NOMO-1 treated with dmso at 0.1 percent for 144 hours (cell line): Measurements from ENCODE around the gene CD46.
"Not testable (repeated sequence)": the region's sequence is repeated elsewhere in the genome, so short reads cannot be mapped to it uniquely, and the experiment has no call there.

Source experiments
- DNase-seq: peaks from one replicate; lab custom pipeline; 2025; ENCODE audit not compliant: unreplicated experiment; lab: John Stamatoyannopoulos, UW

The CD46 gene

DNA sequence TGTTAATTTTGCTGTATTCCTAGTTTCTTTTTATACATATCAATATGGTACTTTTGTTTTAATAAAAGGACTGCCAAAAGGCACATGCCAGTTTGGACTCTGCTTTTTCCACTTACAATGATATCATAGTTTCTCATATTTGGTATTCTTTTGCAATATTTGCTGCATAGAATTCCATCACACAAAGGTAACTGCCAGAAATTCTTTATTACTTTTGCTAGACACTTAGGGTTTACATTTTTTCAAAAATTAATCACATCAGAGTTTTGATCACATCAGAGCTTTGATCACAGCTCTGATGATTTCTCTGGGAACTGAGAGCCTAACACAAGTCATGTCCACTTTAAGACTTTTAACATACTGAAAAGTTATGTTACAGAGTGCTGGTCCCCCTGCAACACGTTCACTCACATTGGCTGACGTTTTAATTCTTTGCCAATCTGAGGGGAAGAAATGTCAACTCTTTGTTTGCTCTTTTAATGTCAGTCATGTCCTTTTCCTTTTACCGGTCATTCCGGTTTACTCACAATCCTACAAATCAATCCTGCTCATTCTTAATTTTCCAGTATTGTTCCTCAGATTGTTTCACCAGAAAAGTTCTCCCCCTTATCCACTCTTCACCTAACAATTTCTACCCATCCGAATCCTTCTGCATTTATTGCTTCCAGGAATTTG is 1.1 kb upstream of the CD46 start:
- no peak for DNase-seq

DNA sequence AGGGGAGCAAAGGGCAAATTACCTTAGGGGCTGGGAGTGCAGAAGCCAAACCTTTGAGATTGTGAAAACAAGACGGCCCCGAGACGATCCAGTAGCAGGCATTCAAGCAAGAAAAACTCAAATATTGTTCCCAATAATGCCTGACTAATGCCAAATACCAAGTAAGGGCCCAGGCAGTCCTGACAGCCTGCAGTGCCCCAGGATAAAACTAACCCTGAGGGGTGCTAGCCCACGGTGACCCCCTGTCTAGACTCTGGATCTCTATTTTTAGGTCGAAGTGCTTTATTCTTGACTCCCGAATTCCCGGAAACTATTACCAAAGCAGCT is 428 bp upstream of the CD46 start:
- DNase-seq: not testable (repeated sequence)

DNA sequence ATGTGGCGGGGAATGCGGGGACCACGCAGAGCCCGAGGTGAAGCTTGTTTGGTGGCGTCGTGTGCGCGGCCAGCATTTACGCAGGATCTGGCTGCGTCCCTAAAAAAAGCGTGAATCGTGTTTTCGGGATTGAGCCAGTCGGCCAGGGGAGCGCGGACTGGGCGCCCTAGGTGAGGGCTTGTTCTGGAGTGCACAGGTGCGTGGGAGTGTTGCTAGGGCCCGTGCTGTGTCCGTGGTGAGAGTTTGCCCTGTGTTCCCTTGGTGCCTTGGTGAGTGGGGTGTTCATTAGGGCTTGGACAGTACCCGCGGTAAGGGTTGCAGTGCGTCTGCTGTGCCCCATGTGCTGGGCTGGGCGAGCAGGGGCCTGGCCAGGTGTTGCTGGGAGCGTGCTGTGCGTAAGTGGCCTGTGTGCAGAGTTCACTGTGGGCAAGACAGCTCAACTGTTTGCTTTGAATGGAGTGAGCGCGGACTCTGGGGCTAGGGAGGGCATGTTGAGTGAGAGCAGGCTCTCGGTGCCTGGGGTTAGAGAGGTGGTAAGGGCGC is 673 bp downstream of the CD46 start:
- peak; percentile 4 for DNase-seq

DNA sequence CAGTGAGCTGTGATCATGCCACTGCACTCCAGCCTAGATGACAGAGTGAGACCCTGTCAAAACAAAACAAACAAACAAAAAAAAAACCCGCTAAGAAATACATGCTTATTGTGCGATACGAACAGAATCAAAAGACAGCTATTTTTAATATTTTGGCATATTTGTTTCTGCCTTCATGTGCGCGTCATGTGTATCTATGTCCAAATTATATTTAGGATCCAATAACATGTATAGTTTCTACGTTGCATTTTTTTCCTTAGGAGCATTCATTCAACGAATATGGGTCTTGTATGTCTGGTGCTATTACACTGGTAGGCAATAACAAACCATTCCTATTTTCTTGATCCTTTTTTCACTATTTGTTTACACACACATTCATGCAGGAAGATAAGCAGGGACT is 1.8 kb downstream of the CD46 start:
- no peak for DNase-seq

DNA sequence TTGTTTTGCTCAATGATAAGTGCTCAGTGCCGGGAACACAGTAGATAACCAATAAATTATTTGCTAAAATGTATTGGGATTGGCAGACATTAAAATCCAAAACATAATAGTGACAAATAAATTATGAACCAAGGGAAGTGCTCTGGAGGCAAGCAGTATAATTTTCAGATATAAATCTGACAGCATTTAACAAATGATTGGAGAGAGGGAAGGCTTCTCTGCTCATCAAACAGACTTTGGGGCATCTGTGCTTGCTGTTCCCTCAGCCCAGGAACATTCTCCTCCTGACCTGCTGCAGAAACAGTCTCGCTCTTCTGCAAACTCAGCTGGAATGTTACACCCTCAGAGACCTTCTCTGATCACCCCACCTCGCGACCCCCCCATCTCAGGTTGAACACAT is 2.2 kb downstream of the CD46 start:
- DNase-seq: no peak

DNA sequence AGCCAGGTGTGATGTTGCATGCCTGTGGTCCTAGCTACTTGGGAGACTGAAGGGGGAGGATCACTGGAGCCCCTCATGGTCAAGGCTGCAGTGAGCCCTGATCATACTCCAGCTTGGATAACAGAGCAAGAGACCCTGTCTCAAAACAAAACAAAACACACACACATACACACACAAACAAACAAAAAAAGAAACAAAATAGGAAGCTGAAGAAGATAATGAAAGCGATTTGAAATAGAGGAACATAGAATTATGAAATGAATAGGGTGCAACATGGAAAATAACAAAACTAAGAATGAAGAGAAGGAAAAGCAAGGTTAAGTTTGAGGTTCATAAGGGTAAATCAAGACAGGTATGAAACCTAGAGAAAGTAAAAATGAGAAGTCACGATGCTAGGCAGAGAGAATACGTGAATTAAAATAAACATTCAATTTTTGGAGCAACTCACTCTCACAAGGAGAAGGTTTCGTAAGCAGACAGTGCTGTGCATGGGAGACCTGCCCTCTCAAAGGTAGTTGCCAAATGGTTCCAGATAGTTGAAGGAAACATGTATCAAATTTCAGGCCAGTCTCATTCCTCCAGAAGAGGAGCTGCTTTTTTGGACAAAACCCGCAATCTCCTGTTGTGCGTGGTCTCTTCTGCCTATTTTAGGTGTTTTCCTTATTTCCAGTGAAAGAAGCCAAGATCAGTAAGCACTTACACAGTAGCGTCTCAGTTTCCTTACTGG is 3.3 kb downstream of the CD46 start:
- peak; percentile 23 for DNase-seq

DNA sequence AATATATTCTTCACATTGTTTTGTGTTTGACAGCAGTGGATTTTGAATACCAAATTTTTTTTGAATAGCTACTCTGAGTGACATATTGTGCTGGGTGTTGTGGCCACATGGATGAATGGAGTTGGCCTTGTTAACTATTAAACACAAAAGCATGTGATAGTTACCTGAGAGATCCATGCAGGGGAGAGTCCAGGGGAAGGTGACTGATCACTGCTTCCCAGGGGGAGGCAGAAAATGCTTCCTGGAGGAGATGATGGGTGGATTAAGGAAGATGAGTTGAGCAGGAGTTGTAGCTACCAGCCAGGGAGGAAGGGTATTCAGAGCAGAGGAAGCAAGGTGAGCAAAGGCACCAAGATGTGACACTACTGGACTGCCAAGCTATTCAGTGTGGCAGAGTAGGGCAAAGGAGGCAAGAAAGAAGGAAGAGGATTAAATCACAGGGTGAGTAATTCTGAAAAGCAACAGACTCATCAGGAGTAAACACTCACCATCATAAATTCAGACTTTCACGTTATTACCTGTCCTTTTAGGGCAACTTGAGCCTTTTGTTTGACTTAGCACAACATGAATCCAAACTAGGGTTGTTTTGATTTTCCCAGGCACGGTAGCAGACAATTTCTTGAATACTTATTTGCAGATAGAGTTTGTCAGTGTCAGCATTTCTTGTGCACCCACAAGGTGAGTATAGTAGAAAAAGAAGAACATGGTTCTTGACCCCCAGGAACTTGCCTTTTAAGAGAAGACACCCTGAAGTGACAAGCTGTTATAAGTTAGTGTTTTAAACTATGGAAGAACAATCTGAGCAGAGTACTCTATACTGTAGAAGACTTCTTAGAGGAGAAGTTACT is 4.2 kb downstream of the CD46 start:
- no peak for DNase-seq

DNA sequence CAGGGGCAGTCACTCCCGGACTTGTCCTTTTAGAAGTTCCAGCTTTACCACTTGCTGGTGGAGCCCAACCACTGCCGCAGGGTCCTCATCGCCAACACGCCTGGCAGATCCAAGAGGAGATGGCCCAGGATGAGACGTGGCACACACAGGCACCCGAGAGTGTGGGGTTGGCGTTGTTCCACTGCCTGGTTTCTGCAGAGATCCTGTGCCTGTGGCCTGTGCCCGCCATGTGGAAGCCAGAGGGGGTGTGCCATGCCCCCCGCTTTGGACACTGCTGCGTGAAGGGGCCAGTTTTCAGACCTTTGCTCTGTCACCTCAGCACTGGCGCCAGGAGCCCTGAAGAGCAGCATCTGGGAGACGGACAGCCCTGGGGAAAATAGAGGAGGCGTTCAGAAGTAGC is 10.8 kb downstream of the CD46 start:
- DNase-seq: no peak

DNA sequence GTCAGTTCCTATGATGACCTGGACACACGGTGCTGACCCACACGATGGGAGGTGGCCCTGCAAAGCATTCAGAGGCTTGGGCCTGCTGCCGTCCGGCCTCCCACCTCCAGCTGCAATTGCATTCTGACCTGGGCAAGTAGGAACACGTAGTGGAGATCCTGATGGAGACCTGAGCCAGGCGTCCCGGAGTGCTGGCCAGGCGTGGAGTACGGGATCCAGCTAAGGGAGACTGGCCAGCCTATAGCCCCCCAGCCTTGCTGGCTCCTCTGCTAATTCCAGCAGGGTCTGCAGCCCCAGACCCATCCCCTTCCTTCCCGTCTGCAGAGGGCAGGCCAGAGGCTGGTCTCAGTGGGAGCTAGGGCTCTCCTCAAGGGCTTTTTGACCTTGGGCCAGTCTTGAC is 11.2 kb downstream of the CD46 start:
- no peak for DNase-seq

DNA sequence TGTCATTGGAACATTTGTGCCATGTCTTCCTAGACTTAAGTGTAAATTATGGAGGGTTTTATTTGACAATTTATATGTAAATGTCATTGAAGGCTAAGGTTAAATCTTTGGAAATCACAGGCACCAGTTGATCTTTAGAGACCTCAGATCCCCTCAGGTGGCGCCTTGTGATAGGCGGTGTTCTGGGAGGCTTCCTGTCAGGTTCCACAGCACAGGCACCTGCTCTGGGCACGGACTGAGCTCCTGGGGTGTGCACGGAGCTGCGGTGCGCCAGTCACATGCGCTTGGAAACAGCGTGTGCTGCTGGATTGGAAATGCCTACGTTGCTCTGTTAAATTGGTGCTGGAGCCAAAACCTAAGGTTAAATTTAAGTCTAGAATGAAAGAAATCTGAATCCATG is 12.1 kb downstream of the CD46 start:
- DNase-seq: no peak

DNA sequence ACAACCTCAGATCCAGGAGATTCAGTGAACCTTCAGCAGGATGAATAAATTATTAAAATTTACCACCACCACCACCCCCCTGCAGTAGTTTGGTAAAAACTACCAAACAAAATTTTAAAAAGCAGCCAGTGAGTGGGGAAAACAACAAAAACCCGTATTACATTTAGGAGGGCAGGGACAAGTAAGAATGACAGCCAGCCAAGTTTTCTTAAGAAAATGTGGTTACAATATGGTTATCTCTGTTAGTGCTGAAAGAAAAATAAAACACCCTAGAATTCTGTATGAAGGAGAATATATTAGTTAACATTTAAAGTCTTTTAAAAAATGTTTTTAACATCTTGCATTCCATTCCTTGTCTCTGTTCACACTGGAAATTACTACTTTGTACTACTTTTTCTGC is 14.7 kb downstream of the CD46 start:
- no peak for DNase-seq

DNA sequence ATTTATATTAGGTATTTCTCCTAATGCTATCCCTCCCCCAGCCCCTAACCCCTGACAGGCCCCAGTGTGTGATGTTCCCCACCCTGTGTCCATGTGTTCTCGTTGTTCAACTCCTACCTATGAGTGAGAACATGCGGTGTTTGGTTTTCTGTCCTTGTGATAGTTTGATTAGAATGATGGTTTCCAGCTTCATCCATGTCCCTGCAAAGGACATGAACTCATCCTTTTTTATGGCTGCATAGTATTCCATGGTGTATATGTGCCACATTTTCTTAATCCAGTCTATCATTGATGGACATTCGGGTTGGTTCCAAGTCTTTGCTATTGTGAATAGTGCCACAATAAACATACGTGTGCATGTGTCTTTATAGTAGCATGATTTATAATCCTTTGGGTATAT is 18.7 kb downstream of the CD46 start:
- not testable (repeated sequence) for DNase-seq

DNA sequence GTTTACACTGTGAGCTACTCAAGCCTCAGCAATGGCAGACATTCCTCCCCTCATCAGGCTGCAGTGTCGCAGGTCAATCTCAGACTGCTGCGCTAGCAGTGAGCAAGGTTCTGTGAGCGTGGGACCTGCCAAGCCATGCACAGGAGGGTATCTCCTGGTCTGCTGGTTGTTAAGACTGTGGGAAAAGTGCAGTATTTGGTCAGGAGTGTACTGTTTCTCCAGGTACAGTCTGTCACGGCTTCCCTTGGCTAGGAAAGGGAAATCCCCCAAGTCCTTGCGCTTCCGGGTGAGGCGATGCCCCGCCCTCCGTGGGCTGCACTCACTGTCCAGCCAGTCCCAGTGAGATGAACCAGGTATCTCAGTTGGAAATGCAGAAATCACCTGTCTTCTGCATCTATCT is 24.2 kb downstream of the CD46 start:
- DNase-seq: not testable (repeated sequence)

DNA sequence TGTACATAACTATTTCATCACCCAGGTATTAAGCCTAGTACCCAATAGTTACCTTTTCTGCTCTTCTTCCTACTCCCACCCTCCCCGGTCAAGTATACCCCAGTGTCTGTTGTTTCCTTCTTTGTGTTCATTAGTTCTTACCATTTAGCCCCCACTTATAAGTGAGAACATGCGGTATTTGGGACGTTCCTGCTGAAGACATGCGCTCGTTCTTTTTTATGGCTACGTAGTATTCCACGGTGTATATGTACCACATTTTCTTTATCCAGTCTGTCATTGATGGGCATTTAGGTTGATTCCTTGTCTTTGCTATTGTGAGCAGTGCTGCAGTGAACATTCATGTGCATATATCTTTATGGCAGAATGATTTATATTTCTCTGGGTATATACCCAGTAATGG is 25.6 kb downstream of the CD46 start:
- DNase-seq: not testable (repeated sequence)

DNA sequence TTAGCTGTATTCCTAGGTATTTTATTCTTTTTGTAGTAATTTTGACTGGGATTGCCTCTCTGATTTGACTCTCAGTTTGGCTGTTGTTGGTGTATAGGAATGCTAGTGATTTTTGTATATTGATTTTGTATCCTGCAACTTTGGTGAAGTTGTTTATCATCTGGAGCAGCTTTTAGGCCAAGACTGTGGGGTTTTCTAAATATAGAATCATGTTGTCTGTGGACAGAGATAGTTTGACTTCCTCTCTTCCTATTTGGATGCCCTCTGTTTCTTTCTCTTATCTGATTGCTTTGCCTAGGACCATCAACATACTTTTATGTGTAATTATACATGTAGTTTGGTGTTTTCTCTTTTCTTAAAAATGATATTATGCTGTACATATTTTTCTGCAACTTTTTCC is 27.2 kb downstream of the CD46 start:
- DNase-seq: no peak

DNA sequence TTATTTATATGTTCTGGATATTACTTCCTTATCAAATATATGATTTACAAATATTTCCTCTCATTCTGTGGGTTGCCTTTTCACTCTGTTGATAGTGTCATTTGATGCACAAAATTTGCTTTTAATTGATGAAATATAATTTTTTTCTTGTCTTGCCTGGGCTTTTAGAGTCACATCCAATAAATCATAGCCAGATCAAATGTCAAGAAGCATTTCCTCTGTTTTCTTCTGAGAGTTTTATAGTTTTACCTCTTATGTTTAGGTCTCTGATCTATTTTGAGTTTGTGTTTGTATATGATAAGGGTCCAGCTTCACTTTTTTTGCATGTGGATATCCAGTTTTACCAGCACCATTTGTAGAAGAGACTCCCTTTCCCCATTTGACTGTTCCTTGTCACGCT is 29.5 kb downstream of the CD46 start:
- DNase-seq: no peak

DNA sequence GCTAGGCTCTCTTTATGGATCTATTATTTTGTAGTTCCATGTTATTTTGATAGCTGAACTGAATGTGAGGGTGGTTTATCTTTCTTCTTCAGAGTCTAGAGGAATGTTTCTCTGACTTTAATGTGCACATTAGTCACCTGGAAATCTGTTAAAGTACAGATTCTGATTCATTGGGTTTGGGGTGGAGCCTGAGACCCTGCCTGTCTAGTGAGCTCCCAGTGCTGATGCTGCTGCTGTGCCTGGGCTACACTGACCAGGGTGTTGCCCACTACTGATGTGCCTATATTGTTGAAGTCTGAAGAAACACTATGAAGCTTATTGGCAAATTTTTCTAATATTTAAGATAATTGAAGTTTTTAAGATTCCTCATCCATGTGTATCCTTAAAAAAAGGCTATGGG is 35.9 kb downstream of the CD46 start:
- no peak for DNase-seq

DNA sequence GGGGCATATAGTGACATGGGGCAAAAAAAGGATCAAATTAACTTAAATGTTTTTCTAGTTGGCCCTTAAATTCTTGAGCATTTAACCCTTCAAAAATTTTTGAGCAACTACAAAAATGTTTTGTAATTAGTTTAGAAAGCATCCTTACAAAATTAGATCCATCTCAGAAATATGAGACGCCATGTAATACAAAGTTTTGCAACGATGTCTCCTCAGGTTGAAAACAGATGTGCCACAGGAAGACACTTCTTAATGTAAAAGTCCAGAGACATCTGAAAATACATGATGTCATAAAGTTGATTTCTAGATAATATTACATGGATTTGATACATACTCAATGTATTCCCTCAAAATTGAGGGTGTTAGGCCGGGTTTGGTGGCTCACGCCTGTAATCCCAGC is 37.5 kb downstream of the CD46 start:
- DNase-seq: no peak

DNA sequence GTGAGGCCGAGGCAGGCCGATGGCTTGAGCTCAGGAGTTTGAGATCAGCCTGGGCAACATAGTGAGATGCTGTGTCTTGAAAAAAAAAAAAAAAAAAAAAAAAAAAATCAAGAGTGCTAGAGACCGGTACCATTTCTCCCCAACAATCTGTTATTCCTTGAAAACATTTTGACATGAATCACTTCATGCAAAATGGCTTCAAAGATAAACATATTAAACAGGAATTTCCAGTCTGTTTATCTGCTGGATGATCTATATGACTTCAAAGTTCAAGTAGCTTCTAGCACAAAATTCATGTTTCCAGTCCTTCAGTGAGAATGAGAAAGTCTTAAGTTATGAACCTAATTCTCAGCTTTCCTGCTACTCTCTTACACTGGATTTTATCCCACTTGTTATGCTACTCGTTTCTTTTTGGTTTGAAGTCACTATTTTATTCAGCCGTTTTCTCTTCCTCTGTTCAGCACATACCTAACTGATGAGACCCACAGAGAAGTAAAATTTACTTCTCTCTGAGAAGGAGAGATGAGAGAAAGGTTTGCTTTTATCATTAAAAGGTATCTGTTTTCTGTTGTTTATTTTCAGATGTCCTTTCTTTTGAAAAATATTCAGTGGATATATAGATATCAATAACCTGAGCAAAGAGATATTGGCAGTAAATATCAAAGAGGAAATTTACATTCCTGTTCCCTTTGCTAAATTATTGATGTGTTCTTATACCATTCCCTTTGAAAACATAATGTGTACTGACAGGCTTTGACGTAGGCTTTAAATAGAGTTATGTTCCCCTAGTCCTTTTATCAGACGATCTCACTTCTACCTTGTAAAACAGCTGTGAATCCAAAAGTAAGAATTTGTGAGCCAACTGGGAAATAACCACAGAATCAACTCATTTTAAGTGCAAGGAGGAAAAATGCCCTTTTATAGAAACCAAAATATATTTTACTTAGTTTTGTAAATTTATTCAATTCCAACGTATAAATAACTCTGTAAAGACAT is 38.2 kb downstream of the CD46 start:
- no peak for DNase-seq

DNA sequence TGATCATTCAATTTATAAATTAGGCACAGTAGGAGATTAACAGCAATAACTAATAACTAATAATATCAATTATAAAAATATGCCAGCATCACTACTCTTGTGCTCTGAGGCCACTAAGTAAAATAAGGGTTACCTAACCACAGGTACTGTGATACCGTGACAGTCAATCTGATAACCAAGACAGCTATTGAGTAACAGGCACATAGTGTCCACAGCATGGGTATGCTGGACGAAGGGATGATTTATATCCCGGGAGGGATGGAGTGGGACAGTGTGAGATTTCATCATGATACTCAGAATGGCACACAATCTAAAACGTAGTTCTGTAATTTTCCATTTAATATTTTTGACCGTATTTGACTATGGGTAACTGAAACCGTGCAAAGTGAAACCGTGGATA is 39.4 kb downstream of the CD46 start:
- DNase-seq: no peak

DNA sequence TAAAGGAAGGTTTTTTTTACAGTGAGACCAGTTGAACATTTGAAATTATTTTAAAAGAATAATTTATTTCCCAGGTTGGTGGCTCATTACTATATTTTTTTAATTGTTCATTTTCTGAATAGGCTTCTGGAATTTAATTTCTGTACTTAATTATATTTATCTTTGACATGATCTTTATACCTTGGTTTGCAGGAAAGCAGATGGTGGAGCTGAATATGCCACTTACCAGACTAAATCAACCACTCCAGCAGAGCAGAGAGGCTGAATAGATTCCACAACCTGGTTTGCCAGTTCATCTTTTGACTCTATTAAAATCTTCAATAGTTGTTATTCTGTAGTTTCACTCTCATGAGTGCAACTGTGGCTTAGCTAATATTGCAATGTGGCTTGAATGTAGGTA is 41.5 kb downstream of the CD46 start:
- DNase-seq: no peak
